HG03064 (cell line): ENCODE data around the gene SULT1A4.
"Not testable (repeated sequence)": the region's sequence is repeated elsewhere in the genome, so short reads cannot be mapped to it uniquely, and the experiment has no call there.

ENCODE experiments used
- ATAC-seq: cut with Tn5 transposase; IDR thresholded peaks from one replicate; pipeline ENCODE4 v1.9.1; 2021; ENCODE audit warnings: low read depth; ENCODE audit not compliant: unreplicated experiment

The SULT1A4 gene

DNA sequence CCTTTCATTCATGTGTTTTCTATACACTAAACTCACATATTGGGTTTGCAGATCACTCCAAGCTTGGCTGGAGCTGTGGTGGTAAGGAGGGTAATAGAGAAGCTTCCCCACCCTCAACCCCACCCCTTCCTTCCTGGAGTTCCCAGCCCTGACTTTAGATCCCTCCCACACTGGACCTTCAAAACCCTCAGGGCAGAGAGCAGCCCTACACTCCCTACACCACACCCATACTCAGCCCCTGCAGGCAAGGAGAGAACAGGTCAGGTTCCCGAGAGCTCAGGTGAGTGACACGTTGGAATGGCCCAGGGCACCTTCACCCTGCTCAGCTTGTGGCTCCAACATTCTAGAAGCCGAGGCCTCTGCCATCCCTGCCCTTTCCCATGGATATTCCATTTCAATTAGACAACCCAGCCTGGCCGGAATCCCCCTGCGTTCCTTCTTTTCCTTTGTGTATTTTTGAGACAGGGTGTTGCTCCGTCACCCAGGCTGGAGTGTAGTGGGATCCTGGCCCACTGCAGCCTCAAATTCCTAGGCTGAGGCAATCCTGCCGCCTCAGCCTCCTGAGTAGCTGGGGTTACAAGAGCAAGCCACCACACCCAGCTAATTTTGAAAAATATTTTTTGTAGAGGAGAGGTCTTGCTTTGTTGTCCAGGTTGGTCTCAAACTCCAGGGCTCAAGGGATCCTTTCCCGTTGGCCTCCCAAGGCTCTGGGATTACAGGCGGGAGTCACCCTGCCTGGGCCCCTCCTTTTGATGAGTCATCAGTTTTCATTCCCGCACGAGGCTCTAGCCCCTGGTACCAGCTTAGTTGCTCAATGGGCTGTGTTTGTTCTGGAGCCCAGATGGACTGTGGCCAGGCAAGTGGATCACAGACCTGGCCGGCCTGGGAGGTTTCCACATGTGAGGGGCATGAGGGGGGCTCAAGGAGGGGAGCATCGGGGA lies at the start of gene SULT1A4:
SULT1A4 (plus strand) TSS at position 208 of the 941 bp plus-strand sequence. CDS start 1,473 bp downstream, outside the sequence.
- ATAC-seq, result not testable (repeated sequence)

GRCh38 chr16:29423587-29423986 lies 36.1 kb upstream of the SULT1A4 start:
- ATAC-seq, result not testable (repeated sequence)

DNA sequence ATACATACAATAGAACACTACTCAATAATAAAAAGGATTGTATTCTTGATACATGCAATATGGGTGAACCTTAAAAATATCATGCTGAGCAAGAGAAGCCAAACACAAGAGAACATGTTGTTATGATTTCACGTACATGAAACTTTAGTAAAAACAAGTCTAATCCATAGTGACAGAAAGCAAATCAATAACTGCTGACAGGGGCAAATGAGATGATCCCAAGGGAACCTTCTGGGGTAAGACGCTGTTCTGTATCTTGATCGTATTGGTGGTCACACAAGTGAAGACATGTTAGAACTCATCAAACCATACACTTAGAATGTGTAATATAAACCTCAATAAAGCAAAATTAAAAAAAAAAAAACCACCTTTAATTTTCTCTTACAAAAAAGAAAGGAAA lies 34.3 kb upstream of the SULT1A4 start:
- ATAC-seq, result not testable (repeated sequence)

GRCh38 chr16:29453754-29454153 lies 6.0 kb upstream of the SULT1A4 start:
- ATAC-seq, result not testable (repeated sequence)

GRCh38 chr16:29454269-29454668 lies 5.4 kb upstream of the SULT1A4 start, which contains the start of the genes BOLA2 and SLX1B:
BOLA2 (minus strand) TSS chr16:29454351; CDS start chr16:29454253, 98 bp downstream.
SLX1B (plus strand) TSS chr16:29454533.
- peak; percentile 80 for ATAC-seq

DNA sequence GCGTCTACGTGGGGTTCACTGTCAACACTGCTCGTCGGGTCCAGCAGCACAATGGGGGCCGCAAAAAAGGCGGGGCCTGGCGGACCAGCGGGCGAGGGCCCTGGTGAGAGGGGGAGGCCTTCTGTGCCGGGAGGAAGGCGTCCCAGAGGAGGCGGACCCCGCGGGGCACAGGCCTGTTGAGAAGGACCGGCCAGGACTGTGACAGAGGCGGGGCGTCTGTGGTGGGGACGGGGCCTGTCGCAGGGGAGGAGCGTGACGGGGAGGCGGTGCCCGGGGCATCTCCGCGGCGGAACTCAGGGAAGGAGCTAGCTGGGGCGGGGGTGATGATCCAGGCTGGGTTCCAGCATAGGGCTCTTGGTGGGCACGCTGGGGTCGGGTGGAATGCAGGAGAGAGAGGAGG lies 4.9 kb upstream of the SULT1A4 start:
- ATAC-seq, result peak; percentile 50

DNA sequence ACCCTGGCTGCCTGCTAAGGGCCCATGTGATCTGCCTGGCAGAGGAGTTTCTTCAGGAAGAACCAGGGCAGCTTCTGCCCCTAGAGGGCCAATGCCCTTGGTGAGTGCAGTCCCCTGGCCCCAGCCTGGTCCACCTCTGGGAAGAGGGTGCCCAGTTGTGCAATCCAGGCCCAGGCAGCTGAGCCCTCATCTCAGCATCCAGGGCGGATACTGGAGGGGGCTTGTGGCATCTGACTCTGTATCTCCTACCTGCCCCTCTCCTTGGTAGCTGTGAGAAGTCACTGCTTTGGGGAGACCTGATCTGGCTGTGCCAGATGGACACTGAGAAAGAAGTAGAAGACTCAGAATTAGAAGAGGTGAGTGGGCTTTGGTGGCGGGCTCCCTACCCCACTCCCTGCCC lies 2.1 kb upstream of the SULT1A4 start:
- not testable (repeated sequence) for ATAC-seq

DNA sequence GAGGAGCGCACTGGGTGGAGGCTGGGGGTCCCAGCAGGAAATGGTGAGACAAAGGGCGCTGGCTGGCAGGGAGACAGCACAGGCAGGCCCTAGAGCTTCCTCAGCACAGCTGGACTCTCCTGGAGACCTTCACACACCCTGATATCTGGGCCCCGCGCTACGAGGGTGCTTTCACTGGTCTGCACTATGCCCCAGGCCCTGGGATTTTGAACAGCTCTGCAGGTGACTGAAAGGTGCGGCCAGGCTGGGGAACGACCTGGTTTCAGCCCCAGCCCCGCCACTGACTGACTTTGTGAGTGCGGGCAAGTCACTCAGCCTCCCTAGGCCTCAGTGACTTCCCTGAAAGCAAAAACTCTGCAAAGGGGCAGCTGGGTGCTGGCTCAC lies 926 bp downstream of the SULT1A4 start:
- ATAC-seq, result not testable (repeated sequence)

DNA sequence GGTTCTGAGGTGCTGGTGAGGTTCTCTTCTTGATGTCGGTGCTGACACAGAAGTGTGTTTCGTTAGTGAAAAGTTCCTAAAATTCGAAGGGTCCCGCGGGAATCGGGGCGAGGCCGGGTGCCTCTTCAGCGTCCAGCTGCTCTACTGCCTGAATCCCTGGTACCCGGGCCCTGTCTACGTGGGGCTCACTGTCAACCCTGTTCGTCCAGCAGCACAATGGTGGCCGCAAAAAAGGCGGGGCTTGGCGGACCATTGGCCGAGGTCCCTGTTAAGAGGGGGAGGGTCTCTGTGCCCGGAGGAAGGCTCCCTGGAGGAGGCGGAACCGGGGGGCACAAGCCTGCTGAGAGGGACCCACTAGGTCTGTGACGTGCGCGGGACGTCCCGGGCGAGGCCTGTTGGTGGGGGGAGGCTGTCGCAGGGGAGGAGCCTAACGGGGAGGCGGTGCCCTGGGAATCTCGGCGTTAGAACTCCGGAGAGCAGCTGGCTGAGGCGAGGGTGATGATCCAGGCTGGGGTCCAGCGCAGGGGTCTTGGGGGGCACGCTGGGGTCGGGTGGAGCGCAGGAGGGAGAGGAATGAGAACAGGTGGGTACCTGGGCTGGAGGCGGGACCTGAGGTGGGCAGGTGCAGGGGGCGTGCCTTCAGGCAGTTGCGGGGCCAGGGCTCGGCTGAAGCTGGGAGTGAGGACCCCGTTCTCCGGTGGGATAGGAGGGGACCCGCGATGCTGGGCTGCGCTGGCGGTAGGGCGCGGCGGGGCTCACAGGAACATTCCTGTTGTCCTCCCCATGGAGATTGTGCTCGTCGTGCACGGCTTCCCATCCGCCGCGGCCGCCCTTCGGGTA lies 6.5 kb downstream of the SULT1A4 start:
- not testable (repeated sequence) for ATAC-seq

- not testable (repeated sequence) for ATAC-seq
Observed at GRCh38 chr16:29466904-29467303, 7.2 kb downstream of the SULT1A4 start.

DNA sequence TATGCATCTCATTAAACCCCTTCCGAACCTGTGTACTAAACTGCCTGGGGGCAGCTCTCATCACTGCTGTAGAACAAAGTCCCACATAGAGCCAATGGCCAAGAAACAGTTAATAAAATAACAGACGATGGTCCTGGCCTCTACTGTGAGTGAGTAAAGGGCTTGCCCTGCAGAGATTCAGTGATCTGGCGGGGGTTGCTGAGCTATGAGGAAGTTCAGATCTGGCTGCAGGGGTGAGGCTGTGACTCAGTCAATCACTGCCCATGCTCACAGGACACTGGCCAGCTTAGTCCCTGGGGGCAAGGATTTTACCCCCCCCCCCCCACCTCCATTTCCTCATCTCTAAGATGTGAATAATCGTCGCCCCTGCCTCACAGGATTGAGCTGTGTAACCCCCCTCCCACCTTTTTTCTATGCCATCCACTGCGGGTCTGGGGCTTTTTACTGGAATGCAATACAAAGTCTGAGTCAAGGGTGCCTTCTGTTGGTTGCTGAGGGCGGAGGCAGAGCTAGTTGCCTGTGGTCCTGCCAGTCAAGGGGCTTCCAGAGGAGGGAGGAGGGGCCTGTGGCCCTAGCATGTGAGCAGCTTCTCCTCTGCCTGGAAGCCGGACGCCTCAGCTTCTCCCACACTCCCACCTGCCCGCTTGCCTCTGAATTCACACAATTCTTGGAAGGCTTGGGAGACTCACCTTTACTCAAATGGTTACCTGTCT lies 8.1 kb downstream of the SULT1A4 start:
- ATAC-seq, result not testable (repeated sequence)

GRCh38 chr16:29469660-29470059 lies 9.9 kb downstream of the SULT1A4 start:
- ATAC-seq, result not testable (repeated sequence)

GRCh38 chr16:29472065-29472464 lies 12.4 kb downstream of the SULT1A4 start:
- ATAC-seq, result not testable (repeated sequence)

- not testable (repeated sequence) for ATAC-seq
Observed at GRCh38 chr16:29482276-29482675, 22.6 kb downstream of the SULT1A4 start.

DNA sequence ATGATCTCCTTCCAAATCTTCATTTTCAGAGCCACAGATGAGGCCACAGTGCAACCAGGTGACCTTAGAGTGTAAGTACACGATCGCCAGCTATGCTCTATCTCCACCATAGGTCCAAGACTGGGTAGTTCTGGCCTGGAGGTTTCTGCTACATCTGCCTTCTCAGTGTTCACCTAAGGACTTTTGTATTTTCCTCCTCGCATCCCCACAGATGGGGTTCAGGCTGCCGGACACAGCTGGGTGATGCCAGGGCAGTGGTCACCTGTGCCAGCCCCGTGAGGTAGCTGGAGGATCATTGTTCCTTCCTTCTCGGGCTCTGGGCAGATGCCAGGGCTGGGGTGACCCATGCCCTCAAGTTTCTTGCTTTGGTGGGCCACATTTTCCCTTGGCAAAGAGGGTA lies 46.6 kb downstream of the SULT1A4 start, which contains the start of gene NPIPB12:
NPIPB12 (minus strand) TSS at position 101 of the 400 bp plus-strand sequence.
- not testable (repeated sequence) for ATAC-seq
